Panc1 (cell line): Measurements from ENCODE around the gene SLC27A1. TPM values are rescaled to one million over a fixed set of nuclear protein-coding genes. Genes with fewer than 3 reads are reported as not detected.

ENCODE experiments used
- ATAC-seq: fragments of 200-7000 bp; cut with Tn5 transposase; 2 replicates; pipeline ENCODE4 v1.9.1; 2020; ENCODE audit warnings: mild to moderate bottlenecking, moderate library complexity
- BruUV-seq: library from RNA; stranded (reverse); fragments of 400-500 nt; replicated peaks from 2 replicates; lab custom pipeline; 2021; lab: Mats Ljungman, UMichigan
- CTCF ChIA-PET: fragments of 300-600 bp; sonication (Branson Sonifier 250); formaldehyde crosslinking; loops from one replicate; lab custom pipeline; 2022; ENCODE audit warnings: antibody characterized with exemption; lab: Charles Lee
- POLR2A ChIA-PET: fragments of 300-600 bp; sonication (Branson Sonifier 250); formaldehyde crosslinking; loops from one replicate; lab custom pipeline; 2022; ENCODE audit warnings: antibody characterized with exemption; lab: Charles Lee
- DNase-seq: peaks from one replicate; pipeline ENCODE4 v3.0.0-alpha.2; 2010; ENCODE audit warnings: low read depth, low spot score
- H3K27ac ChIP-seq: 2 replicates; pipeline ENCODE4 v1.5.1; 2011; ENCODE audit warnings: mild to moderate bottlenecking, low read length, inconsistent platforms
- H3K27me3 ChIP-seq: fragments of 200-500 bp; sonication (Bioruptor generic); 2 replicates; pipeline ENCODE4 v1.6.0; 2014; ENCODE audit warnings: low read length, inconsistent platforms; ENCODE audit not compliant: control insufficient read depth, insufficient read depth
- H3K36me3 ChIP-seq: fragments of 200-500 bp; sonication (Bioruptor generic); 2 replicates; pipeline ENCODE4 v1.5.1; 2014; ENCODE audit warnings: inconsistent platforms, mild to moderate bottlenecking, low read length, moderate library complexity; ENCODE audit not compliant: control insufficient read depth, insufficient read depth
- H3K4me1 ChIP-seq: 2 replicates; pipeline ENCODE4 v1.5.1; 2011; ENCODE audit warnings: inconsistent platforms, mild to moderate bottlenecking, low read length, moderate library complexity; ENCODE audit not compliant: control insufficient read depth, insufficient read depth
- H3K4me3 ChIP-seq, 2 experiments: 2 replicates each; pipeline ENCODE4 v1.5.1; 2011 to 2012; ENCODE audit warnings: low read depth in 2 of 2, low read length in 2 of 2, mild to moderate bottlenecking in 2 of 2, inconsistent platforms in 1 of 2, moderate library complexity in 1 of 2
- H3K9me3 ChIP-seq: fragments of 200-500 bp; sonication (Bioruptor generic); 2 replicates; pipeline ENCODE4 v1.5.1; 2014; ENCODE audit warnings: low read depth, mild to moderate bottlenecking, inconsistent platforms, low read length, moderate library complexity; ENCODE audit not compliant: control insufficient read depth, insufficient read depth
- CTCF ChIP-seq: fragments of 450-650 bp; IDR thresholded peaks from 2 replicates; pipeline ENCODE4 v1.5.1; 2017; ENCODE audit warnings: mild to moderate bottlenecking
- POLR2AphosphoS5 ChIP-seq: IDR thresholded peaks from 2 replicates; pipeline ENCODE4 v1.6.1; 2012; ENCODE audit warnings: mild to moderate bottlenecking, low read depth, low read length, moderate library complexity
- REST ChIP-seq, 2 experiments: IDR thresholded peaks; 2 replicates each; pipeline ENCODE4 v1.6.1; 2011 to 2012; ENCODE audit warnings: low read depth in 2 of 2, control low read depth in 1 of 2, low read length in 1 of 2, mild to moderate bottlenecking in 1 of 2, moderate library complexity in 1 of 2; ENCODE audit not compliant: insufficient read depth in 1 of 2
- SIN3A ChIP-seq: IDR thresholded peaks from 2 replicates; pipeline ENCODE4 v1.6.1; 2012; ENCODE audit warnings: low read depth, mild to moderate bottlenecking, low read length, moderate library complexity, borderline replicate concordance; ENCODE audit not compliant: insufficient read depth
- TCF7L2 ChIP-seq: IDR thresholded peaks from 2 replicates; pipeline ENCODE4 v1.6.1; 2011; ENCODE audit warnings: mild to moderate bottlenecking, low read depth, low read length, inconsistent platforms
- in situ Hi-C: cut with HindIII; loops from 2 replicates; pipeline ENCODE4 v1.10.0; 2016; ENCODE audit warnings: low sequenced_read_pairs, low pct_unique_long_range_greater_than_20kb
- intact Hi-C: fragments of 100-400 bp; cut with micrococcal nuclease; formaldehyde crosslinking; loops from one replicate; pipeline ENCODE4 v1.10.0; 2022; ENCODE audit not compliant: unreplicated experiment
- total RNA-seq: library from RNA; stranded (reverse); gene quantifications from one replicate; pipeline ENCODE4 v1.2.1, GENCODE V29; 2021; ENCODE audit not compliant: unreplicated experiment

The SLC27A1 gene
- total RNA-seq, 1 experiment from 2014 or later = 5.4 TPM

- ATAC-seq (no peak), DNase-seq (no peak)
- Histone ChIP-seq H3K36me3 (no peaks in the 10 kb centered on the region), H3K27ac (no peak overlapping the region), H3K4me1 (no peaks in the 10 kb centered on the region), H3K4me3 (no peak overlapping the region), H3K9me3 (no peaks in the 10 kb centered on the region), H3K27me3 (no peaks in the 10 kb centered on the region)
- no peak for TF ChIP-seq POLR2AphosphoS5
- TF ChIP-seq TCF7L2 = no peak
- TF ChIP-seq CTCF = no peak
- no peak for TF ChIP-seq SIN3A
- TF ChIP-seq REST (IDR thresholded peaks at IDR 0.05; ENCODE audit: insufficient read depth in 1 of 2, low read depth in 2 of 2, low read length in 1 of 2) = no peak
- ChIA-PET CTCF (no interaction called here), POLR2A (no interaction called here)
- intact Hi-C loops = no loop called here
- BruUV-seq = no TSS peak
- in situ Hi-C loops = no loop called here
Measured at GRCh38 chr19:17500447-17501198, 30.3 kb downstream of the SLC27A1 start.

- intact Hi-C loops (no loop called here), in situ Hi-C loops (no loop called here)
- POLR2A ChIA-PET = no interaction called here
- no peaks in the 10 kb centered on the region for H3K36me3 ChIP-seq
- no peak for ATAC-seq
- no peak overlapping the region for H3K4me3 ChIP-seq
- no peaks in the 10 kb centered on the region for H3K27me3 ChIP-seq
- no peaks in the 10 kb centered on the region; the same call in 1 of the 2 replicates for H3K4me1 ChIP-seq
- BruUV-seq = no TSS peak
- no peak overlapping the region for H3K27ac ChIP-seq
- CTCF ChIA-PET = no interaction called here
- DNase-seq = no peak
- H3K9me3 ChIP-seq = no peaks in the 10 kb centered on the region
- TF ChIP-seq SIN3A (no peak), TCF7L2 (no peak), CTCF (no peak), POLR2AphosphoS5 (no peak), REST (IDR thresholded peaks at IDR 0.05; ENCODE audit: insufficient read depth in 1 of 2, low read depth in 2 of 2, low read length in 1 of 2) (no peak)
Measured at GRCh38 chr19:17503240-17503639, 32.9 kb downstream of the SLC27A1 start.
